Measurements from ENCODE around the gene ASCC1.

The ASCC1 gene

DNA sequence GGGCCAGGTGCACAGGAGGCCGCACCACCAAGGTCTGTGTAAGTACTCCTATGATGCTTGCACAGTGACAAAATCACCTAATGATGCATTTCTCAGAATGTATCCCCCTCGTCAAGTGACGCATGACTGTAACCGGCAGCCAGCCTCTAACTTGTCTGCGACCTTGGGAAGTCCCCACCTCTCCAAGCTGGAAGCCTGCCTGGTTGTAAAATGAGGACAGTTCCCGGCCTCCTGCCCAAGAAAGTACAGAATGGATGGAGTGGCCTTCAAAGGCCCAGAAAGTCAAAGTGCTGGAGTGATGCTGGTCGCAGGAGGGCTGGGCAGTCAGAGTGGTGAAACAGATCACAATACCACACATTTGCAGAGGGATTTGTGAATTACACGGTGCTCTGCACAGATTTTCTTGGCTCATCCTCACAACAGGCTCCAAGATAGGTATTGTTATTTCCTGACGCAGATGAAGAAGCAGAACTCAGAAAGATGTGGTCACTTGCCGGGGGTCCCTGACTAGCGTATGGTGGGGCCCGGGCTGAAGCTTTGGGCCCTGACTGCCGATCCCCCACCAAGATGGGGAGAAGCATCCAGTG, 150.5 kb downstream of the ASCC1 start:
- Histone ChIP-seq H3K36me3 (ENCODE audit: control insufficient read depth, insufficient read depth, low read length) (no peaks in the 10 kb centered on the region), H3K27ac (no peak overlapping the region)

DNA sequence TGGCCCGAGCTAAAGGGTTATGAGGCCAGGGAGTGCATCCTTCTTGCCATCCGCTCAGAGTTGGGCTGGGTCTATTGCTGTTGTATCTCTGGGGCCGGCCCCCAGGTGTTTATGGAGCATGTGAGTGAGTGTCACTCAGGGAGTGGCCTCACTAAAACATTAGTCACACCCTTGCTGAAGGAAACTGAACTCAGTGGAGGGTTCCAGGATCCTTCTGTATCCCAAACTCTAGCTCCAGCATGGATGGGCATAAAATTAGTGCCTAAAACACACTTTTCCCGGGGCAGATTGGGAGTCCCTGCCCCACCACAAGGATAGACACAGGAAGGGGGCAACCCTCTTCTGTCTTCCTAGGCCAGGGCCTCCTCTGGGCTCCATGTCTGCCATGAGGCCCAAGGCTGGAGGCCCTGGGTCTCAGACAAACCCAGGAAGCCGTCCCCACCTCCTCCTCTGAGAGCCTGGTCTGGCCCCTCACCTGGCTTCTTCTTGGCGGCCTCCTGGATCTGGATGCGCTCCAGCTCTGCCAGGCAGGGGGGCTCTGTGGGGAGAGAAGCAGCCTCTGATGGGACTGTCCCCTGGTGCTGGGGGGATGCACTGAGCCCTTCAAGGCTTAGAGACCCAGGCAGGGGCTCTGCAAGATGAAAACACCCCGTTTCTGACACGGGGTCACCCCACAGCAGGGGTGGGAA, 152.2 kb downstream of the ASCC1 start:
- Histone ChIP-seq H3K36me3 (ENCODE audit: control insufficient read depth, insufficient read depth, low read length) (no peaks in the 10 kb centered on the region), H3K9me3 (ENCODE audit: control insufficient read depth, low read length) (no peaks in the 10 kb centered on the region), H3K27me3 (ENCODE audit: control insufficient read depth, insufficient read depth, low read length) (no peaks in the 10 kb centered on the region), H3K79me2 (no peaks in the 10 kb centered on the region), H2AFZ (no peak overlapping the region), H3K9ac (no peak overlapping the region), H3K4me2 (ENCODE audit: low read length) (no peak overlapping the region), H3K4me1 (no peaks in the 10 kb centered on the region), H3K4me3 (ENCODE audit: low read depth, low read length) (no peak overlapping the region), H3K27ac (no peak overlapping the region)
- no peak for TF ChIP-seq CTCF (IDR thresholded peaks at IDR 0.05)

More for the DNA sequence above, 150.5 kb downstream of the ASCC1 start:
- H3K9ac ChIP-seq: no peak overlapping the region
- H3K79me2 ChIP-seq: no peaks in the 10 kb centered on the region
- no peaks in the 10 kb centered on the region for H3K9me3 ChIP-seq (ENCODE audit: control insufficient read depth, low read length)
- no peaks in the 10 kb centered on the region for H3K27me3 ChIP-seq (ENCODE audit: control insufficient read depth, insufficient read depth, low read length)
- no peak overlapping the region for H3K4me2 ChIP-seq (ENCODE audit: low read length)
- no peak overlapping the region for H2AFZ ChIP-seq
- H3K4me3 ChIP-seq (ENCODE audit: low read depth, low read length): no peak overlapping the region
- TF ChIP-seq CTCF (IDR thresholded peaks at IDR 0.05): no peak
- no peaks in the 10 kb centered on the region for H3K4me1 ChIP-seq

DNA sequence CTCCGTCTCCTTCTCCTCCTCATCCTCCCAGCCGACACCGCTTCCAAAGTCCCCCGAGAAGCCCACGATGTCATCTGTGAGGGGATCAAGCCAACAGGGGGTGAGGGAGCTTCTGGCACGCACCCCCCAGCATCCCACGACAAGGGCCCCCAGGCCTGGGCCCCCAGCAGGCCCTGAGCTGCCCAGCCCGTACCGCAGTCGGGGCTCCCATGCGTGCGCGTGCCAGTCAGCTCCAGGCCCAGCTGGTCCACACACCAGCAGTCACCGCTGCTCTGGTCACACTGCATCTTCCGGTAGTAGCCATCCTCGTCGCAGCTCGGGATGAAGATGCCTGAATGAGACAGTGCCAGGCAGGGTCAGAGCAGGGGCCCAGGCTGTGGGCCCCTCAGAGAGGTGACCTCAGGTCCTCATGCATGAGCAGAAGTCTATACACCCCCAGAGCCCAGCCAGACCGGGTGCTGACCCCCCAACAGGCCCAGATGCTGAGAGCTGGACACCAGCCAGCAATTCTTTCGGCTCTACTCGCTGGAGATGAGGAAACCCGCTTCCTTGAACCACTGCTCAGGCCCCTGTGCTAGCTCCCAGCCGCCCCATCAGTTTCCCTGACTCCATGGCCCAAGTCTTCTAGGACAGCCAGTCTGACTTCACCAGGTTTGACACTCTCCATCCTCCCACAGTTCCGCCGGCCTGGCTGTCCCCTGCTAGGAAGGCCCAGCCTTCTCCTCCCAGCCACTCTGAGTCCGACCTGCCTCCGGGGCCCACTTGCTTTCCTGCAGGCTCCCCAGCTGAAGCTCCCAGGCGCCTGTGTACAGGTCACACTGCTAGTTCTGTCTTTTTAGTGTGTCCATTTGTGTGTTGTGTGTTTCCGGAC, 153.0 kb downstream of the ASCC1 start:
- Histone ChIP-seq H3K9ac (no peak overlapping the region), H3K4me3 (ENCODE audit: low read depth, low read length) (no peak overlapping the region), H3K4me1 (no peaks in the 10 kb centered on the region), H3K36me3 (ENCODE audit: control insufficient read depth, insufficient read depth, low read length) (no peaks in the 10 kb centered on the region), H3K9me3 (ENCODE audit: control insufficient read depth, low read length) (no peaks in the 10 kb centered on the region), H3K27me3 (ENCODE audit: control insufficient read depth, insufficient read depth, low read length) (no peaks in the 10 kb centered on the region), H2AFZ (no peak overlapping the region), H3K4me2 (ENCODE audit: low read length) (no peak overlapping the region), H3K79me2 (no peaks in the 10 kb centered on the region), H3K27ac (no peak overlapping the region)
- no peak for TF ChIP-seq CTCF (IDR thresholded peaks at IDR 0.05)

GRCh38 chr10:72062382-72062781, 153.7 kb downstream of the ASCC1 start:
- TF ChIP-seq CTCF (IDR thresholded peaks at IDR 0.05): no peak
- Histone ChIP-seq H3K9ac (no peak overlapping the region), H3K27ac (no peak overlapping the region), H3K79me2 (no peaks in the 10 kb centered on the region), H3K27me3 (ENCODE audit: control insufficient read depth, insufficient read depth, low read length) (no peaks in the 10 kb centered on the region), H2AFZ (no peak overlapping the region), H3K36me3 (ENCODE audit: control insufficient read depth, insufficient read depth, low read length) (no peaks in the 10 kb centered on the region), H3K4me3 (ENCODE audit: low read depth, low read length) (no peak overlapping the region), H3K4me1 (no peaks in the 10 kb centered on the region), H3K9me3 (ENCODE audit: control insufficient read depth, low read length) (no peaks in the 10 kb centered on the region), H3K4me2 (ENCODE audit: low read length) (no peak overlapping the region)

All from parathyroid adenoma (tissue), 2 donors.